ENCODE data around the gene SPATA1. TPM values are rescaled to one million over a fixed set of nuclear protein-coding genes. Genes with fewer than 3 reads are reported as not detected.

Gene SPATA1
- polyA plus RNA-seq, 1 of the 3 experiments (the other 2 are of a cell fraction): 1.2 TPM

DNA sequence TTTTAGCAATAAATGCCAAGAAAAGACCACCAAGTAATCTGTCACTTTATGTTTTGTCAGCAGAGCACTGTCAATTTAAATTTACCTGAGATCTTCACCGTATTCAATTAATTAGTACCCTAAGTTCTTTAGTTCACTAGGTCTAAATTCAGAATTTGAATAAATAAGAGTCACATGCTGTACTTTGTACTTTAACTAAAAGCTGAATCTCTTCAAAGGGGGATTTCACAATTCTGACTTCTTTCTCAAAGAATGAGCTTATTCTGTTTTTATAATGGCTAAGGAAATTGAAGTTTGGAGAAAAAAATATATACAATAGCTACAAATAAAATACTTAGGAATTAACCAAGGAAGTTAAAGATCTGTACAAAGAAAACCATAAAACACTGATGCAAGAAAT lies 2.3 kb downstream of the SPATA1 start:
- H3K27ac ChIP-seq (ENCODE audit: low read depth in 2 of 2, low read length in 1 of 2): no peak overlapping the region
- WGBS (ENCODE audit: low lambda C conversion rate): 100% methylated on average over 1 of the region's 1 CpG
- H3K79me2 ChIP-seq (ENCODE audit: insufficient read depth): peaks cover 36% of the 10 kb centered on the region
- CTCF ChIA-PET: no interaction called here
- peaks cover 17% of the 10 kb centered on the region for H4K20me1 ChIP-seq (ENCODE audit: insufficient read depth)
- 0 out of 2 replicates have a peak, but pooled peaks cover 8% of the 10 kb centered on the region for H3K9me3 ChIP-seq
- peaks cover 0 to 6% of the 10 kb centered on the region in 2 experiments for H3K36me3 ChIP-seq (replicated peaks in 1 of 2; ENCODE audit: control insufficient read depth in 1 of 2, insufficient read depth in 2 of 2, low read length in 1 of 2)
- H3K4me1 ChIP-seq (ENCODE audit: control insufficient read depth in 1 of 2, insufficient read depth in 2 of 2, low read depth in 1 of 2, low read length in 1 of 2): peaks cover 5 to 12% of the 10 kb centered on the region in 2 experiments; a peak in 3 of 4 replicates
- no peak overlapping the region for H3K4me2 ChIP-seq
- TF ChIP-seq, protein P1, sequence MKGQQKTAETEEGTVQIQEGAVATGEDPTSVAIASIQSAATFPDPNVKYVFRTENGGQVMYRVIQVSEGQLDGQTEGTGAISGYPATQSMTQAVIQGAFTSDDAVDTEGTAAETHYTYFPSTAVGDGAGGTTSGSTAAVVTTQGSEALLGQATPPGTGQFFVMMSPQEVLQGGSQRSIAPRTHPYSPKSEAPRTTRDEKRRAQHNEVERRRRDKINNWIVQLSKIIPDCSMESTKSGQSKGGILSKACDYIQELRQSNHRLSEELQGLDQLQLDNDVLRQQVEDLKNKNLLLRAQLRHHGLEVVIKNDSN (IDR thresholded peaks at IDR 0.05; ENCODE audit: borderline replicate concordance, low read depth): no peak
- TF ChIP-seq YY1 (IDR thresholded peaks at IDR 0.05; ENCODE audit: low read depth) (no peak), GATA2 (CRISPR knock-in tag; IDR thresholded peaks at IDR 0.05) (no peak), TAF1 (IDR thresholded peaks at IDR 0.05; ENCODE audit: borderline replicate concordance, low read depth, low read length) (no peak), TEAD4 (IDR thresholded peaks at IDR 0.05; ENCODE audit: borderline replicate concordance, insufficient read depth) (no peak), FOSL2 (IDR thresholded peaks at IDR 0.05; ENCODE audit: borderline replicate concordance, low read depth) (no peak), EP300 (IDR thresholded peaks at IDR 0.05; ENCODE audit: borderline replicate concordance in 1 of 2, low read depth in 1 of 2, low read length in 1 of 2) (no peak)
- TF ChIP-seq, protein P2, sequence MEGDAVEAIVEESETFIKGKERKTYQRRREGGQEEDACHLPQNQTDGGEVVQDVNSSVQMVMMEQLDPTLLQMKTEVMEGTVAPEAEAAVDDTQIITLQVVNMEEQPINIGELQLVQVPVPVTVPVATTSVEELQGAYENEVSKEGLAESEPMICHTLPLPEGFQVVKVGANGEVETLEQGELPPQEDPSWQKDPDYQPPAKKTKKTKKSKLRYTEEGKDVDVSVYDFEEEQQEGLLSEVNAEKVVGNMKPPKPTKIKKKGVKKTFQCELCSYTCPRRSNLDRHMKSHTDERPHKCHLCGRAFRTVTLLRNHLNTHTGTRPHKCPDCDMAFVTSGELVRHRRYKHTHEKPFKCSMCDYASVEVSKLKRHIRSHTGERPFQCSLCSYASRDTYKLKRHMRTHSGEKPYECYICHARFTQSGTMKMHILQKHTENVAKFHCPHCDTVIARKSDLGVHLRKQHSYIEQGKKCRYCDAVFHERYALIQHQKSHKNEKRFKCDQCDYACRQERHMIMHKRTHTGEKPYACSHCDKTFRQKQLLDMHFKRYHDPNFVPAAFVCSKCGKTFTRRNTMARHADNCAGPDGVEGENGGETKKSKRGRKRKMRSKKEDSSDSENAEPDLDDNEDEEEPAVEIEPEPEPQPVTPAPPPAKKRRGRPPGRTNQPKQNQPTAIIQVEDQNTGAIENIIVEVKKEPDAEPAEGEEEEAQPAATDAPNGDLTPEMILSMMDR (IDR thresholded peaks at IDR 0.05): no peak
- TF ChIP-seq, protein P3, sequence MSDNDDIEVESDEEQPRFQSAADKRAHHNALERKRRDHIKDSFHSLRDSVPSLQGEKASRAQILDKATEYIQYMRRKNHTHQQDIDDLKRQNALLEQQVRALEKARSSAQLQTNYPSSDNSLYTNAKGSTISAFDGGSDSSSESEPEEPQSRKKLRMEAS (IDR thresholded peaks at IDR 0.05; ENCODE audit: low read depth): no peak
- H3F3A ChIP-seq (replicated peaks; ENCODE audit: insufficient read depth): peaks cover 7% of the 10 kb centered on the region
- no peaks in the 10 kb centered on the region for H3K27me3 ChIP-seq (ENCODE audit: insufficient read depth)
- POLR2A ChIA-PET: no interaction called here
- H2AFZ ChIP-seq (ENCODE audit: low read depth): no peak overlapping the region
- no peak overlapping the region for H3K9ac ChIP-seq
- no peaks in the 10 kb centered on the region for H3K9me2 ChIP-seq
- H3K4me3 ChIP-seq (ENCODE audit: low read depth in 2 of 2, low read length in 1 of 2): no peak overlapping the region
- no peak for DNase-seq

DNA sequence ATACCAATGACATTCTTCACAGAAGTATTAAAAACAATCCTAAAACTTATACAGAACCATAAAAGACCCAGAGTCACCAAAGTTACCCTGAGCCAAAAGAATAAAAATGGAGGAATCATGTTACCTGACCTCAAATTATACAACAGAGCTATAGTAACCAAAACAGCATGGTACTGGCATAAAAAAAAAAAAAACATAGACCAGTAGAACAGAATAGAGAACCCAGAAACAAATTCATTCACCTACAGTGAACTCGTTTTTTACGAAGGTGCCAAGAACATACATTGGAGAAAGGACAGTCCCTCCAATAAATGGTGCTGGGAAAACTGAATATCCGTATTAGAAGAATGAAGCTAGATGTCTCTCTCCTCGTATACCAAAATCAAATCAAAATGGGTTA lies 2.8 kb downstream of the SPATA1 start:
- H3K9me2 ChIP-seq: no peaks in the 10 kb centered on the region
- no peak overlapping the region for H3K4me2 ChIP-seq
- peaks cover 0 to 6% of the 10 kb centered on the region in 2 experiments for H3K36me3 ChIP-seq (replicated peaks in 1 of 2; ENCODE audit: control insufficient read depth in 1 of 2, insufficient read depth in 2 of 2, low read length in 1 of 2)
- no peak overlapping the region for H2AFZ ChIP-seq (ENCODE audit: low read depth)
- no peaks in the 10 kb centered on the region for H3K27me3 ChIP-seq (ENCODE audit: insufficient read depth)
- no peak overlapping the region for H3K4me3 ChIP-seq (ENCODE audit: low read depth in 2 of 2, low read length in 1 of 2)
- H3K27ac ChIP-seq (ENCODE audit: low read depth in 2 of 2, low read length in 1 of 2): no peak overlapping the region
- CTCF ChIA-PET: no interaction called here
- POLR2A ChIA-PET: no interaction called here
- 98% methylated on average over 4 of the region's 4 CpGs for WGBS (ENCODE audit: low lambda C conversion rate)
- H4K20me1 ChIP-seq (ENCODE audit: insufficient read depth): peaks cover 11% of the 10 kb centered on the region
- no peak overlapping the region for H3K9ac ChIP-seq
- DNase-seq: no peak
- peaks cover 31% of the 10 kb centered on the region for H3K79me2 ChIP-seq (ENCODE audit: insufficient read depth)
- no peak for TF ChIP-seq SMC3 (IDR thresholded peaks at IDR 0.05; ENCODE audit: low read depth, low read length)
- no peak for TF ChIP-seq SIN3A (IDR thresholded peaks at IDR 0.05; ENCODE audit: borderline replicate concordance, low read depth, low read length)
- TF ChIP-seq ELF1 (IDR thresholded peaks at IDR 0.05): no peak
- no peak for TF ChIP-seq CHD2 (IDR thresholded peaks at IDR 0.05; ENCODE audit: low read length, partially characterized antibody)
- no peak for TF ChIP-seq RCOR1 (IDR thresholded peaks at IDR 0.05; ENCODE audit: low read length)
- no peak for TF ChIP-seq YY1 (IDR thresholded peaks at IDR 0.05; ENCODE audit: low read depth)
- peaks cover 7% of the 10 kb centered on the region for H3F3A ChIP-seq (replicated peaks; ENCODE audit: insufficient read depth)
- H3K9me3 ChIP-seq: 0 out of 2 replicates have a peak, but pooled peaks cover 8% of the 10 kb centered on the region
- H3K4me1 ChIP-seq (ENCODE audit: control insufficient read depth in 1 of 2, insufficient read depth in 2 of 2, low read depth in 1 of 2, low read length in 1 of 2): peaks cover 0 to 6% of the 10 kb centered on the region in 2 experiments; a peak in 3 of 4 replicates
